Neutrophil (primary cell): ENCODE data around the gene TM9SF4.

Experiments
- H3K27ac ChIP-seq: fragments of 200-600 bp; sonication (generic); 2 replicates; pipeline ENCODE4 v1.5.1; 2016; ENCODE audit warnings: mild to moderate bottlenecking, moderate library complexity
- H3K27me3 ChIP-seq: fragments of 200-600 bp; sonication (generic); 2 replicates; pipeline ENCODE4 v1.6.0; 2016; ENCODE audit warnings: mild to moderate bottlenecking
- H3K36me3 ChIP-seq: fragments of 200-600 bp; sonication (generic); 2 replicates; pipeline ENCODE4 v1.5.1; 2017
- H3K4me1 ChIP-seq, 2 experiments: fragments of 200-600 bp in 1 of 2; sonication (generic) in 1 of 2; 1 replicate in 1 of 2; 2 replicates in 1 of 2; pipeline versions ENCODE4 v1.5.1 to v1.6.1; 2013 to 2016; ENCODE audit warnings: low read depth in 1 of 2, low read length in 1 of 2, mild to moderate bottlenecking in 1 of 2, moderate library complexity in 1 of 2; ENCODE audit not compliant: control insufficient read depth in 1 of 2, insufficient read depth in 1 of 2
- H3K4me3 ChIP-seq, 2 experiments: fragments of 200-600 bp in 1 of 2; sonication (generic) in 1 of 2; 1 replicate in 1 of 2; 2 replicates in 1 of 2; pipeline ENCODE4 v1.5.1; 2013 to 2016; ENCODE audit warnings: low read depth in 1 of 2, low read length in 1 of 2, mild to moderate bottlenecking in 1 of 2, moderate library complexity in 1 of 2
- H3K9me3 ChIP-seq: fragments of 200-600 bp; sonication (generic); 2 replicates; pipeline ENCODE4 v1.5.1; 2016
- TF ChIP-seq, protein P1 (sequence below): fragments of 200-600 bp; sonication (generic); IDR thresholded peaks from 2 replicates; pipeline ENCODE4 v1.5.1; 2016; ENCODE audit warnings: antibody characterized with exemption

The TM9SF4 gene

DNA sequence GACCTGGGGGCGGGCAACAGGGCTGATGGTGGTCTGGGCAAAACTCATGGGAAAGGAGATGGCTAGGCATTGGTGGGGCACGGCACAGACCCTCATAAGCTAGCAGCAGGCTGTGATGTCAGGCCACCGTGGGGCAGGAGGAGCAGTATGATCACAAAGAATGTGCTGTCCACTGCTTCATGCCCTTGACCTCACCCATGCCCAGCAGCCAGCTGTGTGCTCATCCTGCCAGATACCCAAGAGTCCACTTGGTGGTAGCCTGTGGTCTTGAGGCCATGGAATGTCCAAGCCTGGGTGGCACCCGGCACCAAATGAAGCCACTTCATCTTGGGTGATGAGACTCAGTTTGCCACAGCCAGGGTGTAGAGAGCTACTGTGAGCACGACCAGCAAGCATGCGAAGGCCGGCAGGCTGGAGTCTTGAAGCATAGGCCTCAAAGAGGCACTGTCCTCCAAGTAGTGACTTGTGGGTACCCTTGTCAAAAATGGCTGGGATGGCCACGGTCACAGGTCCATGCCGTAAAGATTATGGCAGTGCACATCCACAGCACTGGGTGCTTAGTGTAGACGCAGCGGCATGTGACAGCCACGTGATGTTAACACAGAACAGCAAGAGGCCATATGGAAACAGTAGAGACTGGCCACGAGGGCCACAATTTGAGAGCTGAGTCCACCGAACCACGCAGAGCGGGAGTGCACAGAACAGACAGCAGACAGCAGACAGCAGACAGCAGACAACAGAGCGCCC, 79.0 kb downstream of the TM9SF4 start:
- peaks cover 13 to 14% of the 10 kb centered on the region in 2 experiments for H3K4me1 ChIP-seq
- TF ChIP-seq, protein P1, sequence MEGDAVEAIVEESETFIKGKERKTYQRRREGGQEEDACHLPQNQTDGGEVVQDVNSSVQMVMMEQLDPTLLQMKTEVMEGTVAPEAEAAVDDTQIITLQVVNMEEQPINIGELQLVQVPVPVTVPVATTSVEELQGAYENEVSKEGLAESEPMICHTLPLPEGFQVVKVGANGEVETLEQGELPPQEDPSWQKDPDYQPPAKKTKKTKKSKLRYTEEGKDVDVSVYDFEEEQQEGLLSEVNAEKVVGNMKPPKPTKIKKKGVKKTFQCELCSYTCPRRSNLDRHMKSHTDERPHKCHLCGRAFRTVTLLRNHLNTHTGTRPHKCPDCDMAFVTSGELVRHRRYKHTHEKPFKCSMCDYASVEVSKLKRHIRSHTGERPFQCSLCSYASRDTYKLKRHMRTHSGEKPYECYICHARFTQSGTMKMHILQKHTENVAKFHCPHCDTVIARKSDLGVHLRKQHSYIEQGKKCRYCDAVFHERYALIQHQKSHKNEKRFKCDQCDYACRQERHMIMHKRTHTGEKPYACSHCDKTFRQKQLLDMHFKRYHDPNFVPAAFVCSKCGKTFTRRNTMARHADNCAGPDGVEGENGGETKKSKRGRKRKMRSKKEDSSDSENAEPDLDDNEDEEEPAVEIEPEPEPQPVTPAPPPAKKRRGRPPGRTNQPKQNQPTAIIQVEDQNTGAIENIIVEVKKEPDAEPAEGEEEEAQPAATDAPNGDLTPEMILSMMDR, result no peak
- peaks cover 10% of the 10 kb centered on the region for H3K36me3 ChIP-seq
- no peaks in the 10 kb centered on the region for H3K9me3 ChIP-seq
- no peak overlapping the region for H3K27ac ChIP-seq
- H3K4me3 ChIP-seq, result no peak overlapping the region
- peaks cover 15% of the 10 kb centered on the region for H3K27me3 ChIP-seq

DNA sequence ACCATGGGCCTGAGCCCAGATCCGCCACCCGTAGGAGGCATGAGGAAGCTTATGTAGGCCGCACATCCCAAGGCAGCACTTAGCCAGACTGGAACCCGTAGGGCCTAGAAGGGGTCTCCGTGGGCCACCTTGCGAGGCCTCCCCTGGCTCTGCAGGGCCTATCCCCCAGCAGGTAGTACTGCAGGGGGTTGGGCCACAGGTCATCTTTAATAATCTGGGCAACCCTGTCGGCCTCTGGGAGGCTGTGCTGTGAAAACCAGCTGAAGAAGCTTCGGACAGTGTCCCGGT, 79.6 kb downstream of the TM9SF4 start:
- H3K27me3 ChIP-seq, result peaks cover 15% of the 10 kb centered on the region
- peaks cover 15% of the 10 kb centered on the region for H3K36me3 ChIP-seq
- TF ChIP-seq, protein P1, result no peak
- H3K4me3 ChIP-seq, result no peak overlapping the region
- H3K27ac ChIP-seq, result no peak overlapping the region
- no peaks in the 10 kb centered on the region for H3K9me3 ChIP-seq
- H3K4me1 ChIP-seq, result peaks cover 13 to 14% of the 10 kb centered on the region in 2 experiments

GRCh38 chr20:32189691-32190615, 80.4 kb downstream of the TM9SF4 start:
- Histone ChIP-seq H3K36me3 (peaks cover 24% of the 10 kb centered on the region), H3K27ac (no peak overlapping the region), H3K4me3 (peak overlapping the region; percentile 57 to 59), H3K9me3 (no peaks in the 10 kb centered on the region), H3K4me1 (peaks cover 13 to 14% of the 10 kb centered on the region in 2 experiments), H3K27me3 (peaks cover 15% of the 10 kb centered on the region)
- TF ChIP-seq, protein P1, result no peak

DNA sequence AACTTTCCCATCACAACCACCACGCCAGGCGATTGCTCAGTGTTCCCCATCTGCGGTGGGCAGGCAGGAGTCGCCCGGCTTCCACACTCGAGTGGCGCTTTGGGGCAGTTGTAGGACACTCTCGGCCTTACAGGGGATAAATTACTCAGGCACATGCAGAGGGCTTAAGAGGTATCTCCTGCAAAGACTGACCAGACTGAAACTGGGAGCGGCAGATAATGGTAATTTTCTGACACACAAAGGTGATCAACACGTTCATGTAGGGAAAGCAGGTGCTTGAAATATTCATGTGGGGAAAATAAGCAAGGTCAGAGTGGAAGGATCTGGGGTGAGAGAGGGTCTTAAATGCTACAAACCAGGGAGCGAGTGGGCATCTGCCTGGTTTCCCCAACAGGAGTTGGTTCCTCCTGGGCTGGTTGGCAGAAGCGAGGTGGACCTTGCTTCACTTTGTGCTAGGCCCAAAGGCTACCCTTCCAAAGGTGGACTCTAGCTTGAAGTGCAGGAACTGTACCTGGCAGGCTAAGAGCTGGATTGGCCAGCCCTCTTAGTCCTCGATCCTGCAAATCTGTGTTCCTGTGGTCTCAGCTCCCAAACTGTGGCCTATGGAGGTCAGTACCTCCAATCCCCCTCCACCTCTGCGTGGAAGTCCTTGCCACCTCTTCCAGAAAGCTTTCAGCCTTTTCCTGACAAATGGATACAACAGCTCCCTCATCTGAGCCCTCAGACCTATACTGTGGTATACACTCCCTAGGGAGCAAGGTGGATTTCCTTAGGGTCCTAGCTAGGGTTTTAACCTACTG, 81.3 kb downstream of the TM9SF4 start:
- TF ChIP-seq, protein P1, result no peak
- peak overlapping the region; percentile 57 to 59 for H3K4me3 ChIP-seq
- peaks cover 13 to 14% of the 10 kb centered on the region in 2 experiments for H3K4me1 ChIP-seq
- H3K27ac ChIP-seq, result no peak overlapping the region
- peaks cover 32% of the 10 kb centered on the region for H3K36me3 ChIP-seq
- H3K27me3 ChIP-seq, result peaks cover 15% of the 10 kb centered on the region
- no peaks in the 10 kb centered on the region for H3K9me3 ChIP-seq

DNA sequence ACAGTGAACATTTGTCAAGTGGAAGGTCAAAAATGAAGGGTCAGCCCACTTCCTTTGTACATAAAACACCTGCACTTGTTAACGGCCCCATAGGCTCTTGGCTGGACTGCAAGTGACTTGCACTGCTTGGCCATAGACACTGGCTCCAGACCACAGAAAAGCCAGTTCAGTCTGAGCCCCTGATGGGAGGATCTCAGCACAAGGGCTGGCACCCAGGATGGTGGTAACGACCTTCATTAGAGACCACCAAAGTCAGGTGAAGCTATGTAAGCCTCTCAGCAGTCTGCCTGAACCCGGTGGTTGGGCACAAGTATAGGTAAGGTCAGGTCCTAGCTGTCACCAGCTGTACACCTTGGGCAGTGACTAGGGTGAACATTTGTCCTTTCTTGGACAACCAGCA, 81.9 kb downstream of the TM9SF4 start:
- Histone ChIP-seq H3K4me1 (peaks cover 13 to 14% of the 10 kb centered on the region in 2 experiments), H3K27me3 (peaks cover 15% of the 10 kb centered on the region), H3K9me3 (no peaks in the 10 kb centered on the region), H3K4me3 (no peak overlapping the region), H3K27ac (peak overlapping the region; percentile 1), H3K36me3 (peaks cover 38% of the 10 kb centered on the region)
- TF ChIP-seq, protein P1, result no peak
